WTC11 (cell line): ENCODE measurements around the gene TEX101. TPM values are rescaled to one million over a fixed set of nuclear protein-coding genes. Genes with fewer than 3 reads are reported as not detected.

Experiments used
- ATAC-seq: fragments of 200-7000 bp; cut with Tn5 transposase; 2 replicates; pipeline ENCODE4 v1.10.0; 2021; ENCODE audit warnings: mild to moderate bottlenecking, moderate library complexity
- CTCF ChIA-PET: fragments of 300-600 bp; sonication (Branson Sonifier 250); formaldehyde crosslinking; loops from one replicate; lab custom pipeline; 2021; ENCODE audit warnings: antibody characterized with exemption; lab: Charles Lee
- POLR2A ChIA-PET: fragments of 350-600 bp; sonication (Branson Sonifier 250); formaldehyde crosslinking; loops from one replicate; lab custom pipeline; 2021; ENCODE audit warnings: antibody characterized with exemption; lab: Charles Lee
- DNase-seq: peaks from one replicate; pipeline ENCODE4 v3.0.0; 2021; ENCODE audit warnings: low spot score
- H3K27ac Mint-ChIP-seq: 2 replicates; pipeline ENCODE4 v1.8.0; 2021; ENCODE audit warnings: mixed read lengths
- H3K27me3 Mint-ChIP-seq: 2 replicates; pipeline ENCODE4 v1.8.0; 2021; ENCODE audit warnings: low read depth, mild to moderate bottlenecking, moderate library complexity, mixed read lengths
- H3K36me3 Mint-ChIP-seq: 2 replicates; pipeline ENCODE4 v1.8.0; 2021; ENCODE audit warnings: mixed read lengths
- H3K4me1 Mint-ChIP-seq: 2 replicates; pipeline ENCODE4 v1.8.0; 2022; ENCODE audit warnings: mixed read lengths
- H3K4me3 Mint-ChIP-seq: 2 replicates; pipeline ENCODE4 v1.8.0; 2021; ENCODE audit warnings: mild to moderate bottlenecking, moderate library complexity, mixed read lengths
- H3K9me3 Mint-ChIP-seq: 2 replicates; pipeline ENCODE4 v1.8.0; 2021; ENCODE audit warnings: mixed read lengths
- CREM ChIP-seq: sonication (generic); formaldehyde crosslinking; IDR thresholded peaks from 2 replicates; pipeline ENCODE4 v1.8.1; 2022; ENCODE audit warnings: mild to moderate bottlenecking, missing genetic modification reagents, moderate library complexity
- GABPB1 ChIP-seq: sonication (generic); formaldehyde crosslinking; IDR thresholded peaks from 2 replicates; pipeline ENCODE4 v1.8.1; 2023; ENCODE audit warnings: mild to moderate bottlenecking, missing genetic modification reagents
- JUN ChIP-seq: sonication (generic); formaldehyde crosslinking; IDR thresholded peaks from 2 replicates; pipeline ENCODE4 v1.8.0; 2023; ENCODE audit warnings: mild to moderate bottlenecking, missing genetic modification reagents
- MXD4 ChIP-seq: fragments of 250-450 bp; sonication (Bioruptor Pico); IDR thresholded peaks from 2 replicates; pipeline ENCODE4 v1.8.0; 2021; ENCODE audit warnings: mild to moderate bottlenecking, moderate library complexity, borderline replicate concordance
- NR3C1 ChIP-seq: sonication (generic); formaldehyde crosslinking; conservative IDR thresholded peaks from 2 replicates; pipeline ENCODE4 v1.8.1; 2023; ENCODE audit warnings: low read depth, mild to moderate bottlenecking, missing genetic modification reagents
- RELA ChIP-seq: sonication (generic); formaldehyde crosslinking; IDR thresholded peaks from 2 replicates; pipeline ENCODE4 v1.8.1; 2022; ENCODE audit warnings: missing genetic modification reagents, mild to moderate bottlenecking, borderline replicate concordance
- SMAD3 ChIP-seq: sonication (generic); formaldehyde crosslinking; IDR thresholded peaks from 2 replicates; pipeline ENCODE4 v1.8.0; 2022; ENCODE audit warnings: missing genetic modification reagents, mild to moderate bottlenecking, borderline replicate concordance
- TEAD1 ChIP-seq: sonication (generic); formaldehyde crosslinking; IDR thresholded peaks from 2 replicates; pipeline ENCODE4 v1.8.0; 2022; ENCODE audit warnings: mild to moderate bottlenecking, missing genetic modification reagents
- ZNF121 ChIP-seq: sonication (generic); formaldehyde crosslinking; IDR thresholded peaks from 2 replicates; pipeline ENCODE4 v1.8.0; 2023; ENCODE audit warnings: missing genetic modification reagents
- total RNA-seq: library from RNA; stranded (reverse); gene quantifications from 3 replicates; pipeline ENCODE4 v1.2.3, GENCODE V29; 2021
- TF ChIP-seq, protein P1 (sequence below): sonication (generic); formaldehyde crosslinking; IDR thresholded peaks from 2 replicates; pipeline ENCODE4 v1.8.1; 2022; ENCODE audit warnings: low read depth, mild to moderate bottlenecking, moderate library complexity, missing genetic modification reagents, borderline replicate concordance
- TF ChIP-seq, protein P2 (sequence below): sonication (generic); formaldehyde crosslinking; IDR thresholded peaks from 2 replicates; pipeline ENCODE4 v1.8.1; 2022; ENCODE audit warnings: mild to moderate bottlenecking, missing genetic modification reagents, moderate library complexity, borderline replicate concordance
- TF ChIP-seq, protein P3 (sequence below): sonication (generic); formaldehyde crosslinking; IDR thresholded peaks from 2 replicates; pipeline ENCODE4 v1.8.1; 2023; ENCODE audit warnings: mild to moderate bottlenecking, missing genetic modification reagents, moderate library complexity
- TF ChIP-seq, protein P4 (sequence below): fragments of 250-450 bp; sonication (Bioruptor Pico); conservative IDR thresholded peaks from 2 replicates; pipeline ENCODE4 v1.9.0; 2021; ENCODE audit warnings: mild to moderate bottlenecking
- TF ChIP-seq, protein P5 (sequence below): fragments of 250-450 bp; sonication (Bioruptor Pico); IDR thresholded peaks from 2 replicates; pipeline ENCODE4 v1.9.0; 2021; ENCODE audit warnings: mild to moderate bottlenecking
- TF ChIP-seq, protein P6 (sequence below): fragments of 250-450 bp; sonication (Bioruptor Pico); IDR thresholded peaks from 2 replicates; pipeline ENCODE4 v2.1.2; 2022; ENCODE audit warnings: mild to moderate bottlenecking, moderate library complexity

TEX101 gene
- total RNA-seq, 1 experiment from 2014 or later = not detected

DNA sequence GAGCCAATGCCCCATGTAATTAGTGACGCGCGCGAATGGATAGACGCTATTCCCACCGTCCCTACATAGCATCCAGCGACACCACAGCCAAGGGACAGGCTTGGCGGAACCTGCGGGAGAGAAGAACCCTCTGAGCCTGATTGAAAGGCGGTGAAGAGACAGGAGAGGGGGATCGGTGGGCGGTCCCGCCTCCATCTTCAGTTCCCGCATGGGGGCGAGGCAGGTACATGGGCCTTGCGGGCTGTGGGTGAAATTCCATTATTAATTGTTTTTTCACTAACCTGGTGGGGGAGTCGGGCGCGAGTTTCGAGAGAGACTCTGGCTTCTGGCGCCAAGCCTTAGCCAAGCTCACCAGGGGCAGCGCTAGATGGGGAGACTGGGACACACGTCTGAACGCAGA lies 8.4 kb upstream of the TEX101 start:
- H3K27me3 Mint-ChIP-seq = no peaks in the 10 kb centered on the region
- peaks cover 11% of the 10 kb centered on the region for H3K4me1 Mint-ChIP-seq
- ChIA-PET POLR2A (no interaction called here), CTCF (no interaction called here)
- no peak overlapping the region for H3K27ac Mint-ChIP-seq
- H3K4me3 Mint-ChIP-seq = no peak overlapping the region
- TF ChIP-seq SMAD3 (CRISPR knock-in tag) (no peak), MXD4 (CRISPR knock-in tag) (no peak), CREM (CRISPR knock-in tag) (no peak), JUN (CRISPR knock-in tag) (no peak), RELA (CRISPR knock-in tag) (no peak), GABPB1 (CRISPR knock-in tag) (no peak), TEAD1 (CRISPR knock-in tag) (no peak), ZNF121 (CRISPR knock-in tag) (no peak), NR3C1 (CRISPR knock-in tag) (no peak)
- TF ChIP-seq, protein P1, sequence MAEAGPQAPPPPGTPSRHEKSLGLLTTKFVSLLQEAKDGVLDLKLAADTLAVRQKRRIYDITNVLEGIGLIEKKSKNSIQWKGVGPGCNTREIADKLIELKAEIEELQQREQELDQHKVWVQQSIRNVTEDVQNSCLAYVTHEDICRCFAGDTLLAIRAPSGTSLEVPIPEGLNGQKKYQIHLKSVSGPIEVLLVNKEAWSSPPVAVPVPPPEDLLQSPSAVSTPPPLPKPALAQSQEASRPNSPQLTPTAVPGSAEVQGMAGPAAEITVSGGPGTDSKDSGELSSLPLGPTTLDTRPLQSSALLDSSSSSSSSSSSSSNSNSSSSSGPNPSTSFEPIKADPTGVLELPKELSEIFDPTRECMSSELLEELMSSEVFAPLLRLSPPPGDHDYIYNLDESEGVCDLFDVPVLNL (CRISPR knock-in tag) = no peak
- TF ChIP-seq, protein P2, sequence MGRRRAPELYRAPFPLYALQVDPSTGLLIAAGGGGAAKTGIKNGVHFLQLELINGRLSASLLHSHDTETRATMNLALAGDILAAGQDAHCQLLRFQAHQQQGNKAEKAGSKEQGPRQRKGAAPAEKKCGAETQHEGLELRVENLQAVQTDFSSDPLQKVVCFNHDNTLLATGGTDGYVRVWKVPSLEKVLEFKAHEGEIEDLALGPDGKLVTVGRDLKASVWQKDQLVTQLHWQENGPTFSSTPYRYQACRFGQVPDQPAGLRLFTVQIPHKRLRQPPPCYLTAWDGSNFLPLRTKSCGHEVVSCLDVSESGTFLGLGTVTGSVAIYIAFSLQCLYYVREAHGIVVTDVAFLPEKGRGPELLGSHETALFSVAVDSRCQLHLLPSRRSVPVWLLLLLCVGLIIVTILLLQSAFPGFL (CRISPR knock-in tag) = no peak
- TF ChIP-seq, protein P3, sequence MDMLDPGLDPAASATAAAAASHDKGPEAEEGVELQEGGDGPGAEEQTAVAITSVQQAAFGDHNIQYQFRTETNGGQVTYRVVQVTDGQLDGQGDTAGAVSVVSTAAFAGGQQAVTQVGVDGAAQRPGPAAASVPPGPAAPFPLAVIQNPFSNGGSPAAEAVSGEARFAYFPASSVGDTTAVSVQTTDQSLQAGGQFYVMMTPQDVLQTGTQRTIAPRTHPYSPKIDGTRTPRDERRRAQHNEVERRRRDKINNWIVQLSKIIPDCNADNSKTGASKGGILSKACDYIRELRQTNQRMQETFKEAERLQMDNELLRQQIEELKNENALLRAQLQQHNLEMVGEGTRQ (CRISPR knock-in tag) = no peak
- TF ChIP-seq, protein P4, sequence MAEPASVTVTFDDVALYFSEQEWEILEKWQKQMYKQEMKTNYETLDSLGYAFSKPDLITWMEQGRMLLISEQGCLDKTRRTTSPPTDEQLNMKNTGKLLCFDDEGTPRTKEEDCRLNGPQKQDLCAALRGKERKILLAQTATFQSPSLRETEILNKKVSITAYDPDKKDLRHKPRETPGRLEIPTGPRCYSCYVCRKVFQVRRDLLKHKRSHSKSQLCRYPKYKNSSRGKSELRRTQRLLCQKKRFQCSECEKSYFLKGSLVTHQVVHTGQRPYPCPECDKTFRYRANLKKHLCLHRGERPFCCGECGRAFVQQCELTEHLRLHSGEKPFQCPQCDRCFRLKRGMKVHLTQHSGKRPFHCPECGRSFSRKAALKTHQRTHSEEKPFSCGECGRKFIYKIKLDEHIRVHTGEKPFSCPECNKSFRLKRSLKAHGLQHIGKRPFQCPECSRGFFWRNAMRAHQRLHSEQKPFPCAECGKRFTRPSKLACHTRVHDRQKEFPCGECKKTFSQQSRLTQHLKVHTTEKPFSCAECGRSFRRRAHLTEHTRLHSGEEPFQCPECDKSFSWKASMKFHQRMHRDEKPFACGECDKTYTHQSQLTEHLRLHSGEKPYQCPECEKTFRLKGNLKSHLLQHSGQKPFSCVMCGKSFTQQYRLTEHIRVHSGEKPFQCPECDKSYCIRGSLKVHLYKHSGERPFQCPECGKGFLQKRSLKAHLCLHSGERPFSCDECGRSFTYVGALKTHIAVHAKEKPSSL (CRISPR knock-in tag) = no peak
- TF ChIP-seq, protein P5, sequence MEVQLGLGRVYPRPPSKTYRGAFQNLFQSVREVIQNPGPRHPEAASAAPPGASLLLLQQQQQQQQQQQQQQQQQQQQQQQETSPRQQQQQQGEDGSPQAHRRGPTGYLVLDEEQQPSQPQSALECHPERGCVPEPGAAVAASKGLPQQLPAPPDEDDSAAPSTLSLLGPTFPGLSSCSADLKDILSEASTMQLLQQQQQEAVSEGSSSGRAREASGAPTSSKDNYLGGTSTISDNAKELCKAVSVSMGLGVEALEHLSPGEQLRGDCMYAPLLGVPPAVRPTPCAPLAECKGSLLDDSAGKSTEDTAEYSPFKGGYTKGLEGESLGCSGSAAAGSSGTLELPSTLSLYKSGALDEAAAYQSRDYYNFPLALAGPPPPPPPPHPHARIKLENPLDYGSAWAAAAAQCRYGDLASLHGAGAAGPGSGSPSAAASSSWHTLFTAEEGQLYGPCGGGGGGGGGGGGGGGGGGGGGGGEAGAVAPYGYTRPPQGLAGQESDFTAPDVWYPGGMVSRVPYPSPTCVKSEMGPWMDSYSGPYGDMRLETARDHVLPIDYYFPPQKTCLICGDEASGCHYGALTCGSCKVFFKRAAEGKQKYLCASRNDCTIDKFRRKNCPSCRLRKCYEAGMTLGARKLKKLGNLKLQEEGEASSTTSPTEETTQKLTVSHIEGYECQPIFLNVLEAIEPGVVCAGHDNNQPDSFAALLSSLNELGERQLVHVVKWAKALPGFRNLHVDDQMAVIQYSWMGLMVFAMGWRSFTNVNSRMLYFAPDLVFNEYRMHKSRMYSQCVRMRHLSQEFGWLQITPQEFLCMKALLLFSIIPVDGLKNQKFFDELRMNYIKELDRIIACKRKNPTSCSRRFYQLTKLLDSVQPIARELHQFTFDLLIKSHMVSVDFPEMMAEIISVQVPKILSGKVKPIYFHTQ = no peak
- TF ChIP-seq, protein P6, sequence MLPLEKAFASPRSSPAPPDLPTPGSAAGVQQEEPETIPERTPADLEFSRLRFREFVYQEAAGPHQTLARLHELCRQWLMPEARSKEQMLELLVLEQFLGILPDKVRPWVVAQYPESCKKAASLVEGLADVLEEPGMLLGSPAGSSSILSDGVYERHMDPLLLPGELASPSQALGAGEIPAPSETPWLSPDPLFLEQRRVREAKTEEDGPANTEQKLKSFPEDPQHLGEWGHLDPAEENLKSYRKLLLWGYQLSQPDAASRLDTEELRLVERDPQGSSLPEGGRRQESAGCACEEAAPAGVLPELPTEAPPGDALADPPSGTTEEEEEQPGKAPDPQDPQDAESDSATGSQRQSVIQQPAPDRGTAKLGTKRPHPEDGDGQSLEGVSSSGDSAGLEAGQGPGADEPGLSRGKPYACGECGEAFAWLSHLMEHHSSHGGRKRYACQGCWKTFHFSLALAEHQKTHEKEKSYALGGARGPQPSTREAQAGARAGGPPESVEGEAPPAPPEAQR (CRISPR knock-in tag) = no peak
- ATAC-seq (no peak), DNase-seq (no peak)
- H3K9me3 Mint-ChIP-seq = peaks cover 4% of the 10 kb centered on the region
- no peaks in the 10 kb centered on the region for H3K36me3 Mint-ChIP-seq
